ENCODE data around the gene CCN5.
"Not testable (repeated sequence)": the region's sequence is repeated elsewhere in the genome, so short reads cannot be mapped to it uniquely, and the experiment has no call there.

The CCN5 gene

GRCh38 chr20:44758247-44759101, 43.3 kb downstream of the CCN5 start:
- Histone ChIP-seq H3K36me3 (ENCODE audit: low read depth) (no peaks in the 10 kb centered on the region), H3K27ac (ENCODE audit: poor library complexity, severe bottlenecking) (no peak overlapping the region), H3K9me3 (ENCODE audit: severe bottlenecking) (no peaks in the 10 kb centered on the region), H3K4me1 (ENCODE audit: insufficient read depth, poor library complexity, severe bottlenecking) (no peaks in the 10 kb centered on the region), H3K27me3 (ENCODE audit: insufficient read depth, poor library complexity, severe bottlenecking) (peaks cover 6% of the 10 kb centered on the region), H3K4me3 (ENCODE audit: severe bottlenecking) (no peak overlapping the region)
- ATAC-seq (ENCODE audit: low read depth) (no peak), DNase-seq (ENCODE audit: low spot score) (no peak)
- no peak for TF ChIP-seq CTCF (IDR thresholded peaks at IDR 0.05; ENCODE audit: poor library complexity, severe bottlenecking)

GRCh38 chr20:44759595-44759994, 44.4 kb downstream of the CCN5 start:
- Histone ChIP-seq H3K27ac (ENCODE audit: poor library complexity, severe bottlenecking) (no peak overlapping the region), H3K9me3 (ENCODE audit: severe bottlenecking) (no peaks in the 10 kb centered on the region), H3K36me3 (ENCODE audit: low read depth) (no peaks in the 10 kb centered on the region), H3K27me3 (ENCODE audit: insufficient read depth, poor library complexity, severe bottlenecking) (peaks cover 10% of the 10 kb centered on the region), H3K4me3 (ENCODE audit: severe bottlenecking) (no peak overlapping the region), H3K4me1 (ENCODE audit: insufficient read depth, poor library complexity, severe bottlenecking) (no peaks in the 10 kb centered on the region)
- DNase-seq (ENCODE audit: low spot score) = no peak
- TF ChIP-seq CTCF (IDR thresholded peaks at IDR 0.05; ENCODE audit: poor library complexity, severe bottlenecking) = no peak
- ATAC-seq (ENCODE audit: low read depth) = no peak

GRCh38 chr20:44761423-44761822, 46.3 kb downstream of the CCN5 start:
- no peak for TF ChIP-seq CTCF (IDR thresholded peaks at IDR 0.05; ENCODE audit: poor library complexity, severe bottlenecking)
- Histone ChIP-seq H3K4me3 (ENCODE audit: severe bottlenecking) (no peak overlapping the region), H3K36me3 (ENCODE audit: low read depth) (no peaks in the 10 kb centered on the region), H3K27ac (ENCODE audit: poor library complexity, severe bottlenecking) (no peak overlapping the region), H3K9me3 (ENCODE audit: severe bottlenecking) (no peaks in the 10 kb centered on the region), H3K27me3 (ENCODE audit: insufficient read depth, poor library complexity, severe bottlenecking) (peaks cover 10% of the 10 kb centered on the region), H3K4me1 (ENCODE audit: insufficient read depth, poor library complexity, severe bottlenecking) (no peaks in the 10 kb centered on the region)
- peak; percentile 64 for DNase-seq (ENCODE audit: low spot score)
- peak; percentile 24; the same call in 1 of the 3 replicates for ATAC-seq (ENCODE audit: low read depth)

- Histone ChIP-seq H3K4me1 (ENCODE audit: insufficient read depth, poor library complexity, severe bottlenecking) (no peaks in the 10 kb centered on the region), H3K9me3 (ENCODE audit: severe bottlenecking) (no peaks in the 10 kb centered on the region), H3K4me3 (ENCODE audit: severe bottlenecking) (no peak overlapping the region), H3K27ac (ENCODE audit: poor library complexity, severe bottlenecking) (no peak overlapping the region), H3K36me3 (ENCODE audit: low read depth) (no peaks in the 10 kb centered on the region), H3K27me3 (ENCODE audit: insufficient read depth, poor library complexity, severe bottlenecking) (peaks cover 10% of the 10 kb centered on the region)
- TF ChIP-seq CTCF (IDR thresholded peaks at IDR 0.05; ENCODE audit: poor library complexity, severe bottlenecking) = no peak
- no peak for ATAC-seq (ENCODE audit: low read depth)
- DNase-seq (ENCODE audit: low spot score) = no peak
Measured at GRCh38 chr20:44762466-44763140, 47.4 kb downstream of the CCN5 start.

GRCh38 chr20:44763798-44764197, 48.6 kb downstream of the CCN5 start:
- not testable (repeated sequence) for H3K36me3 ChIP-seq (ENCODE audit: low read depth)

More at GRCh38 chr20:44763798-44764197, 48.6 kb downstream of the CCN5 start:
- not testable (repeated sequence) for H3K27me3 ChIP-seq (ENCODE audit: insufficient read depth, poor library complexity, severe bottlenecking); H3K9me3 ChIP-seq (ENCODE audit: severe bottlenecking); DNase-seq (ENCODE audit: low spot score); H3K4me1 ChIP-seq (ENCODE audit: insufficient read depth, poor library complexity, severe bottlenecking); H3K4me3 ChIP-seq (ENCODE audit: severe bottlenecking); H3K27ac ChIP-seq (ENCODE audit: poor library complexity, severe bottlenecking); ATAC-seq (ENCODE audit: low read depth)

Data from RWPE2 (cell line).